ENCODE results near the gene CAPN8. TPM values are rescaled to one million over a fixed set of nuclear protein-coding genes. Genes with fewer than 3 reads are reported as not detected.
A peak's percentile ranks its signal among the peaks of the same experiment; 100 is the strongest.

Gene CAPN8
- total RNA-seq, 1 donor from 2014 or later = 0.63 TPM

DNA sequence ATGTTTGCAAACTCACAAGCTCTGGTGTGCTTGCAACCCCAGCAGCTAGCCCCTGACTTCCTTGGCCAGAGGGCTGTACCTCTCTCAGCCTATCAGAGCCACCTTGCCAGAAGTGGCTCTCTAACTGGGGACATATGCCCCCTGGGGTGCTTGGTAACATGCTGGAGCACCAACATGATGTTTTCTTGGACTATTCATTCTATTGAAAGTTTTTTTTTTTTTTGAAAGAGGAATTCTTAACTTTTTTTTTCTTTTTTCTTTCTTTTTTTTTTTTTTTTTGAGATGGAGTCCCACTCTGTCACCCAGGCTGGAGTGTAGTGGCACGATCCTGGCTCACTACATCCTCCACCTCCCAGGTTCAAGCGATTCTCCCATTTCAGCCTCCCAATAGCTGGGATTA, 14.7 kb upstream of the CAPN8 start:
- Mint-ChIP-seq H3K4me3 (no peak overlapping the region), H3K27me3 (ENCODE audit: low read depth) (peaks cover 5% of the 10 kb centered on the region), H3K36me3 (no peaks in the 10 kb centered on the region), H3K9me3 (peaks cover 11% of the 10 kb centered on the region), H3K4me1 (peaks cover 3% of the 10 kb centered on the region), H3K27ac (no peak overlapping the region)
- DNase-seq (ENCODE audit: low spot score in 2 of 2, unreplicated experiment in 2 of 2) = no peak
- TF ChIP-seq, protein P1, sequence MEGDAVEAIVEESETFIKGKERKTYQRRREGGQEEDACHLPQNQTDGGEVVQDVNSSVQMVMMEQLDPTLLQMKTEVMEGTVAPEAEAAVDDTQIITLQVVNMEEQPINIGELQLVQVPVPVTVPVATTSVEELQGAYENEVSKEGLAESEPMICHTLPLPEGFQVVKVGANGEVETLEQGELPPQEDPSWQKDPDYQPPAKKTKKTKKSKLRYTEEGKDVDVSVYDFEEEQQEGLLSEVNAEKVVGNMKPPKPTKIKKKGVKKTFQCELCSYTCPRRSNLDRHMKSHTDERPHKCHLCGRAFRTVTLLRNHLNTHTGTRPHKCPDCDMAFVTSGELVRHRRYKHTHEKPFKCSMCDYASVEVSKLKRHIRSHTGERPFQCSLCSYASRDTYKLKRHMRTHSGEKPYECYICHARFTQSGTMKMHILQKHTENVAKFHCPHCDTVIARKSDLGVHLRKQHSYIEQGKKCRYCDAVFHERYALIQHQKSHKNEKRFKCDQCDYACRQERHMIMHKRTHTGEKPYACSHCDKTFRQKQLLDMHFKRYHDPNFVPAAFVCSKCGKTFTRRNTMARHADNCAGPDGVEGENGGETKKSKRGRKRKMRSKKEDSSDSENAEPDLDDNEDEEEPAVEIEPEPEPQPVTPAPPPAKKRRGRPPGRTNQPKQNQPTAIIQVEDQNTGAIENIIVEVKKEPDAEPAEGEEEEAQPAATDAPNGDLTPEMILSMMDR (IDR thresholded peaks at IDR 0.05; ENCODE audit: unreplicated experiment) = no peak

DNA sequence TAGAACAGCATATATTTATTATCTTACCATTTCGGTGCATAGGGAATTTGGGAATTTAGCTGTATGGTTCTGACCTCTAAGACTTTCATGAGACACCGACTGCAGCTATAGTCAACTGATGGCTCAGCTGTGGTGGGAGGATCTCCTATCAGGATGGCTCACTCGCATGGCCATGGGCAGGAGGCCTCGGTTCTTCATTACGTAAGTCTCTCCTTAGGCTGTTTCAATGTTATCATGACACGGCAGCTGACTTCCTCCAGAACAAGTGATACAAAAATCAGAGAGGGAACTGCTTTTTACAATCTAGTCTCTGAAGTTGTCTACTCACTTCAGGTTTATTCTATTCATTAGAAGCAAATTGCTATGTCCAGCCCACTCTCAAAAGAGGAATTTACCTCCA, 13.3 kb upstream of the CAPN8 start:
- Mint-ChIP-seq H3K36me3 (no peaks in the 10 kb centered on the region), H3K27me3 (ENCODE audit: low read depth) (peaks cover 5% of the 10 kb centered on the region), H3K27ac (no peak overlapping the region), H3K9me3 (peaks cover 19% of the 10 kb centered on the region), H3K4me1 (no peaks in the 10 kb centered on the region), H3K4me3 (no peak overlapping the region)
- no peak for DNase-seq (ENCODE audit: low spot score in 2 of 2, unreplicated experiment in 2 of 2)
- TF ChIP-seq, protein P1 (IDR thresholded peaks at IDR 0.05; ENCODE audit: unreplicated experiment) = no peak

DNA sequence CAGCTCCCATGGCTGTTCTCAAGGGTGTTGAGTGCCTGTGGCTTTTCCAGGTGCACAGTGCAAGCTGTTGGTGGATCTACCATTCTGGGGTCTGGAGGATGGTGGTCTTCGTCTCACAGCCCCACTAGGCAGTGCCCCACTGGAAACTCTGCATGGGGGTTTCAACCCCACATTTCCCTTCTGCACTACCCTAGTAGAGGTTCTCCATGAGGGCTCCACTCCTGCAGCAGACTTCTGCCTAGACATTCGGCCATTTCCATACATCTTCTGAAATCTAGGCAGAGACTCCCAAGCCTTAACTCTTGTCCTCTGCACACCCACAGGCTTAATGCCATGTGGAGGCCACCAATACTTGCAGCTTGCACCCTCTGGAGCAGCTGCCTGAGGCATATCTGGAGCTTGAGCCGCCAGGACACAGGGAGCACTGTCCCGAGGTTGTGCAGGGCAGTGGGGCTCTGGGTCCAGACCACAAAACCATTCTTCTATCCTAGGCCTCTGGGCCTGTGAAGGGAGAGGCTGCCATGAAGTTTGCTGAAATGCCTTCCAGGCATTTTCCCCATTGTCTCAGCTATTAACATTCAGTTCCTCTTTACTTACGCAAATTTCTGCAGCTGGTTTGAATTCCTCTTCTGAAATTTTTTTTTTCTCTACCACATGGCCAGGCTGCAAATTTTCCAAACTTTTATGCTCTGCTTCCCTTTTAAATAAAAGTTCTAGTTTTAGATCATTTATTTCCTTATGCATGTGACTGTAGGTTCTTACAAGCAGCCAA, 8.8 kb upstream of the CAPN8 start:
- H3K4me1 Mint-ChIP-seq = no peaks in the 10 kb centered on the region
- H3K27me3 Mint-ChIP-seq (ENCODE audit: low read depth) = no peaks in the 10 kb centered on the region

DNA sequence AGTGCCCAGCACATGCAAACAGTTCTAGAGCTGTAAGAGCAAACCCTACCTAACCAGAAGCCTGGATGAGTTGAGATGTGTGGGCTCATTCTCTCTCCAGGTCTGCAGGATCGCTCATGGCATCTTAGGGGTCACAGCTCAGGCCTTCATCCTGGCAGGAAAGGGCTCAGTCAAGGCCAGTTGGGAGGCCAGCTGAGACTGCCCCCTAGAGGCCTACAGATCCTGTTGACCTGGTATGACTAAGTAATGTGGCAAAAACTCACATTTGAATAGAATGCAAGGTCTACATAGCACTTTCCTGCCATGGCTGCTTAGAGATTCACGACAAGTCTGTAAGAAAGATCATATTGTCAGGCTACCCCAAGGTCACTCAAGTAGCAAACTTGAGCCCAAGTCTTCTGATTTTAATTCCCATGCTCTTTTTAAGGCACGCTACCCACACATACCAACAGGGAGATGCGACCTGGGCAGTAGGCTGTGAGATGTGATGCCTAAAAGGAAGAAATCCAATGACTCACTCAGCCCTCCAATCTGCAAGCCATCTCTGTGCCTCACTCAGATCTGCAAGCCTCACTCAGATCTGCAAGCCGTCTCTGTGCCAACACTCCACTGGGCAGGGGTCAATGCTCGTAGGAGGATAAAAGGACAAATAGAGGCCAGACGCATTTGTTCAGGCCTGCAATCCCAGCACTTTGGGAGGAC, 5.1 kb upstream of the CAPN8 start:
- peaks cover 19% of the 10 kb centered on the region for H3K9me3 Mint-ChIP-seq
- H3K27me3 Mint-ChIP-seq (ENCODE audit: low read depth) = peaks cover 6% of the 10 kb centered on the region
- no peak overlapping the region for H3K27ac Mint-ChIP-seq
- DNase-seq (ENCODE audit: low spot score in 2 of 2, unreplicated experiment in 2 of 2) = no peak
- TF ChIP-seq, protein P1 (IDR thresholded peaks at IDR 0.05; ENCODE audit: unreplicated experiment) = peak; percentile 22
- H3K36me3 Mint-ChIP-seq = no peaks in the 10 kb centered on the region
- H3K4me3 Mint-ChIP-seq = no peak overlapping the region
- no peaks in the 10 kb centered on the region for H3K4me1 Mint-ChIP-seq

More for the DNA sequence above, 8.8 kb upstream of the CAPN8 start:
- Mint-ChIP-seq H3K9me3 (peaks cover 29% of the 10 kb centered on the region), H3K36me3 (no peaks in the 10 kb centered on the region), H3K4me3 (no peak overlapping the region), H3K27ac (no peak overlapping the region)
- TF ChIP-seq, protein P1 (IDR thresholded peaks at IDR 0.05; ENCODE audit: unreplicated experiment) = no peak
- DNase-seq (ENCODE audit: low spot score in 2 of 2, unreplicated experiment in 2 of 2) = no peak

DNA sequence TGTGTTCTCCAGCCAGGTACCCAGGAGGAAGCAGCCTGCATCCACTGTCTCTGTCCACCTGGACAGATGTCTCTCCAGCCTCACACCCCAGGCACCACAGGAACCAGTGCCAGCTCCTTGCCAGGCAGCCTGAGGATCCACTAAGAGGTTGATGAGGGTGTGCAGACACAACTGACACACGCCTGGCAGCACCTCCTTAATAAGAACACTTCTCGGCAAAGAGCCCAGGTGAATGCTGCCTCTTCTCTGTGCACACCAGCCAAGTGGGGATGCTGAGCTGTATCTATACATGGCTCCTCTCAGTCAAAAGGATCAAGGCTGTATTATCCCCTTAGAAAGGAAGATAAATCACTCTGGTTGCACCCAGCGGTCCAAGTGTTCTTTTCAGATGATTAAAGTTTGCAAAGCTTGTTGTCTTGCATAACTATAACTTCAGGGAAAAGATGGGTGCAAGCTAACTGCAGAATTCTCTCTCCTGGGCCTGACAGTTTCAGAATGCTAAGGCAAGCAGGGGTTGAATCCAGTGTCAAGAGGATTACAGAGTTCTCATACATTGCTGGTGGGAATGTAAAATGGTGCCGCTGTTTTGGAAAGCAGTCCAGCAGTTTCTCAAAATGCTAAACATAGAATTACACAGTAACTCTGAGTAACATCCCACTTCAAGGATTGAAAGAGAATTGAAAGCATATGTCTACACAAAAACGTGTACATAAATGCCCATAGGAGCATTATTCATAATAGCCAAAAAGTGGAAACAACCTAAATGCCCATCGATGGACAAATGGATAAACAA, 3.7 kb upstream of the CAPN8 start:
- Mint-ChIP-seq H3K4me1 (no peaks in the 10 kb centered on the region), H3K9me3 (peaks cover 10% of the 10 kb centered on the region), H3K36me3 (no peaks in the 10 kb centered on the region), H3K4me3 (no peak overlapping the region), H3K27me3 (ENCODE audit: low read depth) (peaks cover 6% of the 10 kb centered on the region), H3K27ac (no peak overlapping the region)
- TF ChIP-seq, protein P1 (IDR thresholded peaks at IDR 0.05; ENCODE audit: unreplicated experiment) = no peak
- DNase-seq (ENCODE audit: low spot score in 2 of 2, unreplicated experiment in 2 of 2) = no peak
